Measurements from ENCODE around the gene ETS2. TPM values are rescaled to one million over a fixed set of nuclear protein-coding genes. Genes with fewer than 3 reads are reported as not detected.

The ETS2 gene
- total RNA-seq, 1 donor from 2014 or later = 22.4 TPM

DNA sequence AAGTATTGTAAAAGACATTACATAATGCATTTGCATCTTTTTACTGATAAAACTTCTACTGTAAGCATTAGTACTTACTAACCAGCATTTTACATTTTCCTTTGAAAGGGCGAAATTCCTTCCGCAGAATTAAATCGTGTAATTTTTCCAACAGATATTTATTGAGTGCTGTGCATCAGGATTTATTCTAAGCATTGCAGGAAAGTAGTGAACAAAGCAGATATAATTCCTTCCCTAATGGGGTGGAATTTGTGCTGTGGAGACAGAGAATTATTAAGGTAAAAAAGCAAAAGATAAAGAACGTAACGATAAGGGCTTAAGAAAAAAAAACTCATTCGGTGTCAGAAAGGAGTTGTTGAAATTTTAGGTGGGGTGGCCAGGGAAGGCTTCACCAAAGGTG lies 7.6 kb upstream of the ETS2 start:
- Histone ChIP-seq H3K4me1 (peaks cover 10% of the 10 kb centered on the region), H3K36me3 (no peaks in the 10 kb centered on the region), H3K4me2 (no peak overlapping the region), H3K4me3 (no peak overlapping the region), H3K27me3 (no peaks in the 10 kb centered on the region), H3K79me2 (ENCODE audit: low read depth) (no peaks in the 10 kb centered on the region), H4K20me1 (ENCODE audit: low read depth) (no peaks in the 10 kb centered on the region), H3K9ac (no peak overlapping the region), H3K9me3 (ENCODE audit: low read depth) (no peaks in the 10 kb centered on the region), H2AFZ (replicated peaks) (peak overlapping the region; percentile 9), H3K27ac (no peak overlapping the region), H3F3A (ENCODE audit: low read depth) (no peaks in the 10 kb centered on the region)
- TF ChIP-seq EZH2 (IDR thresholded peaks at IDR 0.05) = no peak
- TF ChIP-seq EZH2phosphoT487 (IDR thresholded peaks at IDR 0.05) = no peak
- TF ChIP-seq, protein P1, sequence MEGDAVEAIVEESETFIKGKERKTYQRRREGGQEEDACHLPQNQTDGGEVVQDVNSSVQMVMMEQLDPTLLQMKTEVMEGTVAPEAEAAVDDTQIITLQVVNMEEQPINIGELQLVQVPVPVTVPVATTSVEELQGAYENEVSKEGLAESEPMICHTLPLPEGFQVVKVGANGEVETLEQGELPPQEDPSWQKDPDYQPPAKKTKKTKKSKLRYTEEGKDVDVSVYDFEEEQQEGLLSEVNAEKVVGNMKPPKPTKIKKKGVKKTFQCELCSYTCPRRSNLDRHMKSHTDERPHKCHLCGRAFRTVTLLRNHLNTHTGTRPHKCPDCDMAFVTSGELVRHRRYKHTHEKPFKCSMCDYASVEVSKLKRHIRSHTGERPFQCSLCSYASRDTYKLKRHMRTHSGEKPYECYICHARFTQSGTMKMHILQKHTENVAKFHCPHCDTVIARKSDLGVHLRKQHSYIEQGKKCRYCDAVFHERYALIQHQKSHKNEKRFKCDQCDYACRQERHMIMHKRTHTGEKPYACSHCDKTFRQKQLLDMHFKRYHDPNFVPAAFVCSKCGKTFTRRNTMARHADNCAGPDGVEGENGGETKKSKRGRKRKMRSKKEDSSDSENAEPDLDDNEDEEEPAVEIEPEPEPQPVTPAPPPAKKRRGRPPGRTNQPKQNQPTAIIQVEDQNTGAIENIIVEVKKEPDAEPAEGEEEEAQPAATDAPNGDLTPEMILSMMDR (IDR thresholded peaks at IDR 0.05) = no peak
- Mint-ChIP-seq H3K27me3 (ENCODE audit: insufficient read depth, low read depth) (peaks cover 10% of the 10 kb centered on the region), H3K9me3 (peaks cover 3% of the 10 kb centered on the region), H3K36me3 (no peaks in the 10 kb centered on the region), H3K4me1 (peaks cover 32% of the 10 kb centered on the region), H3K27ac (peak overlapping the region; percentile 44), H3K4me3 (no peak overlapping the region)
- DNase-seq (ENCODE audit: low spot score) = no peak

DNA sequence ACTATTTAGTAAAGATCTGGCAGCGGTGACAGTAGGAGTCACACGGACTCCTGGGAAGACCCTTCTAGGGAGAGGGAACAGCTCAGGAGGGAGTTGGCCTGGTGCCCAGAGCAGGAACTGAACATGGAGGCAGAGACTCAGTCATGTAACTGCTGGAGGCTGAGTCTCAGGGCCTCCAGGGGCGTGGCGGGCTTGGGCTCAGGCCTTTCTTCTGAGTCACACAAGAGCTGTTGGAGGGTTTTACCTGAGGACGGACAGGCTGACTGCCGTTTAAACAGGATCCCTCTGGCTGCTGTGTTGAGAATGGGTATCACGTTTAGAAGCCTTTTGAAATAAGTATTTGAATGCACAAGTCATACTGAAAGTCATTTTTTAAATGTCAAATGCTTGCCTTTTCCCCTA lies 7.2 kb upstream of the ETS2 start:
- no peak overlapping the region for H3K4me3 ChIP-seq
- H4K20me1 ChIP-seq (ENCODE audit: low read depth) = no peaks in the 10 kb centered on the region
- peaks cover 32% of the 10 kb centered on the region for H3K4me1 Mint-ChIP-seq
- TF ChIP-seq, protein P1 (IDR thresholded peaks at IDR 0.05) = no peak
- TF ChIP-seq EZH2phosphoT487 (IDR thresholded peaks at IDR 0.05) (no peak), EZH2 (IDR thresholded peaks at IDR 0.05) (no peak)
- H3F3A ChIP-seq (ENCODE audit: low read depth) = no peaks in the 10 kb centered on the region
- peaks cover 9% of the 10 kb centered on the region for H3K27me3 Mint-ChIP-seq (ENCODE audit: insufficient read depth, low read depth)
- no peak overlapping the region for H3K4me3 Mint-ChIP-seq
- peaks cover 10% of the 10 kb centered on the region for H3K4me1 ChIP-seq
- H2AFZ ChIP-seq (replicated peaks) = peak overlapping the region; percentile 9
- H3K9me3 ChIP-seq (ENCODE audit: low read depth) = no peaks in the 10 kb centered on the region
- H3K36me3 Mint-ChIP-seq = no peaks in the 10 kb centered on the region
- H3K4me2 ChIP-seq = no peak overlapping the region
- H3K9ac ChIP-seq = no peak overlapping the region
- H3K27ac ChIP-seq = no peak overlapping the region
- peaks cover 3% of the 10 kb centered on the region for H3K9me3 Mint-ChIP-seq
- no peak overlapping the region for H3K27ac Mint-ChIP-seq
- no peaks in the 10 kb centered on the region for H3K27me3 ChIP-seq
- H3K36me3 ChIP-seq = no peaks in the 10 kb centered on the region
- no peaks in the 10 kb centered on the region for H3K79me2 ChIP-seq (ENCODE audit: low read depth)
- no peak for DNase-seq (ENCODE audit: low spot score)

DNA sequence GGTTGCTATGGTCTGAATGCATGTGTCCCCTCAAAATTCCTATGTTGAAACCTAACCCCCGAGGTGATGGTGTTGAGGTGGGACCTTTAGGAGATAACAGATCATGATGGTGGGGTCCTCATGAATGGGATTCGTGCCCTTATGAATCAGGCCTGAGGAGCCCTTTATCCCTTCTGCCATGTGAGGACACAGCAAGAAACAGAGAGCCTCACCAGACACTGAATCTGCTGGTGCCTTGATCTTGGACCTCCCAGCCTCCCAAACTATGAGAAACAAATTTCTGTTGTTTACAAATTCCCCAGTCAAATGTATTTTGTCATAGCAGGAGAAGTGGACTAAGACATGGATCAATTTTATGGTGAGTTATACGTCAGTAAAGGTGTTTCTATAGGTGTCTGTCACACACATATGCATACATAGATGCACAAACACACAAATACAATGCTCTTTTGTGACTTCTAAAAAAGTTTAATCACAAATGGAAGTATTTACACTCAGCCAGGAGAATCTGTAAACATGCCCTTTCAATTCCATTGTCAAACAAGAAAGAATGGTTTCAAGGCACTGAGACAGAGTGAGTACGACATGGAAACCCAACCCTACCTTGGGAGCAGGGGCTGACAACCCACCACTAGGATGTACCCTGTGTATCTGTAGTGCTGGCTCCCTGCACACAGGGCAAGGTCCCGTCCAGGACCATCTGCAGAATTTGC lies 5.5 kb upstream of the ETS2 start:
- H3K4me1 ChIP-seq = peaks cover 10% of the 10 kb centered on the region
- peaks cover 32% of the 10 kb centered on the region for H3K4me1 Mint-ChIP-seq
- no peak for DNase-seq (ENCODE audit: low spot score)
- no peak overlapping the region for H3K4me2 ChIP-seq
- H3K4me3 ChIP-seq = no peak overlapping the region
- H3K27me3 ChIP-seq = peaks cover 9% of the 10 kb centered on the region
- H3K9ac ChIP-seq = no peak overlapping the region
- H2AFZ ChIP-seq (replicated peaks) = no peak overlapping the region
- no peak overlapping the region for H3K27ac ChIP-seq
- H3K36me3 Mint-ChIP-seq = no peaks in the 10 kb centered on the region
- no peaks in the 10 kb centered on the region for H3K9me3 Mint-ChIP-seq
- H3F3A ChIP-seq (ENCODE audit: low read depth) = peaks cover 5% of the 10 kb centered on the region
- H3K9me3 ChIP-seq (ENCODE audit: low read depth) = no peaks in the 10 kb centered on the region
- no peak overlapping the region for H3K27ac Mint-ChIP-seq
- TF ChIP-seq, protein P1 (IDR thresholded peaks at IDR 0.05) = no peak
- TF ChIP-seq EZH2 (IDR thresholded peaks at IDR 0.05) = no peak
- TF ChIP-seq EZH2phosphoT487 (IDR thresholded peaks at IDR 0.05) = no peak
- no peaks in the 10 kb centered on the region for H4K20me1 ChIP-seq (ENCODE audit: low read depth)
- no peak overlapping the region for H3K4me3 Mint-ChIP-seq
- peaks cover 8% of the 10 kb centered on the region for H3K27me3 Mint-ChIP-seq (ENCODE audit: insufficient read depth, low read depth)
- no peaks in the 10 kb centered on the region for H3K79me2 ChIP-seq (ENCODE audit: low read depth)
- H3K36me3 ChIP-seq = no peaks in the 10 kb centered on the region
